ENCODE measurements around the gene PDLIM7. TPM values are rescaled to one million over a fixed set of nuclear protein-coding genes. Genes with fewer than 3 reads are reported as not detected.

PDLIM7 gene
- total and polyA plus RNA-seq, 4 donors: 49.2 to 124 (median 83.5) TPM

DNA sequence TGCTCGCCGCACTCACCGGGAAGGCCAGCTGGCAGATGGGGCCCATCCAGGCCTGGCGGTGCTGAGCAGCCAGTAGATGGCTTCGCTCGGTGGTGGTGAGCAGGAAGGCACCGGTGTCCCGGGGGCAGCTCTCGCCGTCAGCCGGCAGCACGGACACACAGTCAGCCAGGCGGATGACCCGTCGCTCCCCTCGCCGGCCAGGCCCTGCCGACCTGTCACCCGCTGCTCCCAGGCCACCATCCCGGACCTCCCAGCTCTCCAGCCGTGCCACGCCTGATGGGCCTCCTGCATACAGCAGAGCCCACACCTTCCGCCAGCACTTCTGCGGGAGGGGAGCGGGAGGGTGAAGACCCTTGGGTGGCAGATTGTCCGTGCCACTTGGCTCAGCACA, 10.8 kb upstream of the PDLIM7 start:
- peak overlapping the region in 1 of 2 donors; percentile 78 for H3K27ac ChIP-seq (ENCODE audit: low read depth in 1 of 2, low read length in 1 of 2)
- WGBS, 2 donors: 45 to 80% methylated on average over 17 to 26 of the region's 26 CpGs
- DNase-seq: no peak

DNA sequence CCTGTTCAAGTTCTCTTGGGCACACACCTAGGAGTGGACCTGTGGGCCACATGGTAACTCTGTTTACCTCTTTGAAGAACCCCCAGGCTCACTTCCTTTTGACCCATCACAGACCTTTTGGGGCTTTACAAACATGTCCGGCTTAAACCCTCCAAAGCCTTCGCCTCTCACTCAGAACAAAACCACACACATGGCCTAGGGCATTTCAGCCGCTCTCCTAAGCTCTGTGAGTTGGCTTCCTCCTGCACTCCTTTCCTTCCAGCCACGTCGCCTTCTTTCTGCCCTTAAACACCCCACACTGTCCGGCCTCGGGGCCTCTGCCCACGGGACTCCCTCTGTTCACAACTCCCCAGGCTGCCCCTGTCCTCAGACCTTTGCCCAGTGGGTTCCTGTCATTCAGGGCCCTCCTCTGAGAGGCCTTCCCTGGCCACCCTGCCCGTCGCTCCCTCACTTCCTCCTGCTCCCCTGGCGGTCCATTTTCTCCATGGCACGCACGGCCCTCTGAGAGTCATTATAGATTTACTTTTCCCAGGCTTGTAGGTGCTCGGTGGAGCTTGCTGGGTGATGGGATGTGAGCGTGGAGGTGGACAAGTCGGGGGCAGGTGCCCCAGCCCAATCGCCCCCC, 10.3 kb upstream of the PDLIM7 start:
- 35 to 72% methylated on average over 17 of the region's 17 CpGs for WGBS, 2 donors
- H3K27ac ChIP-seq (ENCODE audit: low read depth in 1 of 2, low read length in 1 of 2): no peak overlapping the region

More for the DNA sequence above, 10.8 kb upstream of the PDLIM7 start:
- peaks cover under 1 to 36% (median 18%) of the 10 kb centered on the region in 4 donors for H3K36me3 ChIP-seq (ENCODE audit: control insufficient read depth in 4 of 4, insufficient read depth in 4 of 4, low read length in 4 of 4)
- TF ChIP-seq, protein P1, sequence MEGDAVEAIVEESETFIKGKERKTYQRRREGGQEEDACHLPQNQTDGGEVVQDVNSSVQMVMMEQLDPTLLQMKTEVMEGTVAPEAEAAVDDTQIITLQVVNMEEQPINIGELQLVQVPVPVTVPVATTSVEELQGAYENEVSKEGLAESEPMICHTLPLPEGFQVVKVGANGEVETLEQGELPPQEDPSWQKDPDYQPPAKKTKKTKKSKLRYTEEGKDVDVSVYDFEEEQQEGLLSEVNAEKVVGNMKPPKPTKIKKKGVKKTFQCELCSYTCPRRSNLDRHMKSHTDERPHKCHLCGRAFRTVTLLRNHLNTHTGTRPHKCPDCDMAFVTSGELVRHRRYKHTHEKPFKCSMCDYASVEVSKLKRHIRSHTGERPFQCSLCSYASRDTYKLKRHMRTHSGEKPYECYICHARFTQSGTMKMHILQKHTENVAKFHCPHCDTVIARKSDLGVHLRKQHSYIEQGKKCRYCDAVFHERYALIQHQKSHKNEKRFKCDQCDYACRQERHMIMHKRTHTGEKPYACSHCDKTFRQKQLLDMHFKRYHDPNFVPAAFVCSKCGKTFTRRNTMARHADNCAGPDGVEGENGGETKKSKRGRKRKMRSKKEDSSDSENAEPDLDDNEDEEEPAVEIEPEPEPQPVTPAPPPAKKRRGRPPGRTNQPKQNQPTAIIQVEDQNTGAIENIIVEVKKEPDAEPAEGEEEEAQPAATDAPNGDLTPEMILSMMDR (IDR thresholded peaks at IDR 0.05; ENCODE audit: control extremely low read depth, extremely low read depth): no peak
- no peak overlapping the region for H3K9ac ChIP-seq (ENCODE audit: insufficient read depth in 1 of 2, low read length in 2 of 2)
- no peaks in the 10 kb centered on the region for H3K9me3 ChIP-seq (ENCODE audit: control insufficient read depth in 4 of 4, insufficient read depth in 3 of 4, low read length in 3 of 4)
- no peak for ATAC-seq (ENCODE audit: insufficient read depth, low FRiP score)
- no peak overlapping the region for H3K4me3 ChIP-seq
- no peaks in the 10 kb centered on the region for H3K27me3 ChIP-seq (ENCODE audit: control insufficient read depth in 3 of 3, insufficient read depth in 3 of 3, low read length in 2 of 3)
- H3K4me1 ChIP-seq (ENCODE audit: control insufficient read depth in 5 of 5, insufficient read depth in 5 of 5, low read length in 5 of 5): peaks cover 0 to 5% (median 0%) of the 10 kb centered on the region in 5 donors

DNA sequence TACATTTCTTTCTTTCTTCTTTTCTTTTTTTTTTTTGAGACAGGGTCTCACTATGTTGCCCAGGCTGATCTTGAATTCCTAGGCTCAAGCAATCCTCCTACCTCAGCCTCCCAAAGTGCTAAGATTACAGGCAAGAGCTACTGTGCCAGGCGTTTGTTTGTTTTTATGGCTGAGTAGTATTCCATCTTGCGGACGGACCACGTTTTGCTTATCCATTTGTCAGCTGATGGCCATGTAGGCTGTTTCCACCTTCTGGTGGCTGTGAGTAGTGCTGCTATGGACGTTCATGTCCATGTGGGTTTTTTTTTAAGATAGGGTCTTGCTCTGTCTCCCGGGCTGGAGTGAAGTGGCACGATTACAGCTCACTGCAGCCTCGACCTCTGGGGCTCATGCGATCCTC, 9.8 kb upstream of the PDLIM7 start:
- no peaks in the 10 kb centered on the region for H3K9me3 ChIP-seq (ENCODE audit: control insufficient read depth in 4 of 4, insufficient read depth in 3 of 4, low read length in 3 of 4)
- H3K27ac ChIP-seq (ENCODE audit: low read depth in 1 of 2, low read length in 1 of 2): no peak overlapping the region
- peaks cover 0 to 5% (median 0%) of the 10 kb centered on the region in 5 donors for H3K4me1 ChIP-seq (ENCODE audit: control insufficient read depth in 5 of 5, insufficient read depth in 5 of 5, low read length in 5 of 5)
- DNase-seq: no peak
- peaks cover 0 to 26% (median 10%) of the 10 kb centered on the region in 4 donors for H3K36me3 ChIP-seq (ENCODE audit: control insufficient read depth in 4 of 4, insufficient read depth in 4 of 4, low read length in 4 of 4)
- no peak for ATAC-seq (ENCODE audit: insufficient read depth, low FRiP score)
- H3K9ac ChIP-seq (ENCODE audit: insufficient read depth in 1 of 2, low read length in 2 of 2): no peak overlapping the region
- H3K27me3 ChIP-seq (ENCODE audit: control insufficient read depth in 3 of 3, insufficient read depth in 3 of 3, low read length in 2 of 3): no peaks in the 10 kb centered on the region
- TF ChIP-seq, protein P1 (IDR thresholded peaks at IDR 0.05; ENCODE audit: control extremely low read depth, extremely low read depth): no peak
- no peak overlapping the region for H3K4me3 ChIP-seq
- 79 to 80% methylated on average over 9 of the region's 9 CpGs for WGBS, 2 donors

More for the DNA sequence above, 10.3 kb upstream of the PDLIM7 start:
- Histone ChIP-seq H3K27me3 (ENCODE audit: control insufficient read depth in 3 of 3, insufficient read depth in 3 of 3, low read length in 2 of 3) (no peaks in the 10 kb centered on the region), H3K36me3 (ENCODE audit: control insufficient read depth in 4 of 4, insufficient read depth in 4 of 4, low read length in 4 of 4) (peaks cover 0 to 31% (median 14%) of the 10 kb centered on the region in 4 donors), H3K9me3 (ENCODE audit: control insufficient read depth in 4 of 4, insufficient read depth in 3 of 4, low read length in 3 of 4) (no peaks in the 10 kb centered on the region), H3K4me3 (no peak overlapping the region), H3K9ac (ENCODE audit: insufficient read depth in 1 of 2, low read length in 2 of 2) (no peak overlapping the region), H3K4me1 (ENCODE audit: control insufficient read depth in 5 of 5, insufficient read depth in 5 of 5, low read length in 5 of 5) (peaks cover 0 to 5% (median 0%) of the 10 kb centered on the region in 5 donors)
- TF ChIP-seq, protein P1 (IDR thresholded peaks at IDR 0.05; ENCODE audit: control extremely low read depth, extremely low read depth): no peak
- ATAC-seq (ENCODE audit: insufficient read depth, low FRiP score): no peak
- DNase-seq: no peak
